GM18907 (cell line): ENCODE measurements around the gene PRKCE.

ENCODE experiments used
- ATAC-seq: cut with Tn5 transposase; IDR thresholded peaks from one replicate; pipeline ENCODE4 v1.9.1; 2021; ENCODE audit warnings: mild to moderate bottlenecking, moderate library complexity; ENCODE audit not compliant: unreplicated experiment

The PRKCE gene

GRCh38 chr2:45951025-45951727 is 299.7 kb downstream of the PRKCE start:
- no peak for ATAC-seq

GRCh38 chr2:45952591-45952990 is 301.1 kb downstream of the PRKCE start:
- no peak for ATAC-seq

GRCh38 chr2:45953376-45954027 is 302.0 kb downstream of the PRKCE start:
- no peak for ATAC-seq

GRCh38 chr2:45954233-45954850 is 302.9 kb downstream of the PRKCE start:
- ATAC-seq: no peak

- ATAC-seq: no peak
These were observed 306.2 kb downstream of the PRKCE start for GRCh38 chr2:45957533-45958227.

- ATAC-seq: no peak
These were observed 308.8 kb downstream of the PRKCE start for GRCh38 chr2:45960057-45960863.

- ATAC-seq: no peak
These were observed 310.9 kb downstream of the PRKCE start for GRCh38 chr2:45962177-45962921.

GRCh38 chr2:45963816-45964215 is 312.3 kb downstream of the PRKCE start:
- ATAC-seq: no peak

- no peak for ATAC-seq
These were observed 312.9 kb downstream of the PRKCE start for GRCh38 chr2:45964223-45964841.

- no peak for ATAC-seq
These were observed 313.4 kb downstream of the PRKCE start for GRCh38 chr2:45964906-45965305.

- no peak for ATAC-seq
These were observed 314.5 kb downstream of the PRKCE start for GRCh38 chr2:45965871-45966498.

- no peak for ATAC-seq
These were observed 317.6 kb downstream of the PRKCE start for GRCh38 chr2:45968946-45969584.

- ATAC-seq: no peak
These were observed 322.0 kb downstream of the PRKCE start for GRCh38 chr2:45973426-45973825.

- ATAC-seq: peak; percentile 84
These were observed 322.6 kb downstream of the PRKCE start for GRCh38 chr2:45974056-45974455.

- ATAC-seq: peak; percentile 57
These were observed 323.4 kb downstream of the PRKCE start for GRCh38 chr2:45974762-45975408.

- no peak for ATAC-seq
These were observed 324.5 kb downstream of the PRKCE start for GRCh38 chr2:45975752-45976517.

GRCh38 chr2:45978302-45978859 is 326.9 kb downstream of the PRKCE start:
- no peak for ATAC-seq
